Retinal pigment epithelial cell (primary cell): Measurements from ENCODE around the gene CHM.
"Not testable (repeated sequence)": the region's sequence is repeated elsewhere in the genome, so short reads cannot be mapped to it uniquely, and the experiment has no call there.

Experiments used
- DNase-seq: peaks from one replicate; pipeline ENCODE4 v3.0.0-alpha.2; 2010; ENCODE audit warnings: low read depth
- H3K4me3 ChIP-seq: 2 replicates; pipeline ENCODE4 v1.5.1; 2011; ENCODE audit warnings: mild to moderate bottlenecking, low read length, control low read depth, moderate library complexity
- TF ChIP-seq, protein P1 (sequence below): conservative IDR thresholded peaks from 2 replicates; pipeline ENCODE4 v1.5.1; 2011; ENCODE audit warnings: low read depth, low read length, control low read depth, inconsistent platforms

Gene CHM

GRCh38 chrX:86039625-86040568, 7.5 kb downstream of the CHM start:
- H3K4me3 ChIP-seq: no peak overlapping the region
- TF ChIP-seq, protein P1, sequence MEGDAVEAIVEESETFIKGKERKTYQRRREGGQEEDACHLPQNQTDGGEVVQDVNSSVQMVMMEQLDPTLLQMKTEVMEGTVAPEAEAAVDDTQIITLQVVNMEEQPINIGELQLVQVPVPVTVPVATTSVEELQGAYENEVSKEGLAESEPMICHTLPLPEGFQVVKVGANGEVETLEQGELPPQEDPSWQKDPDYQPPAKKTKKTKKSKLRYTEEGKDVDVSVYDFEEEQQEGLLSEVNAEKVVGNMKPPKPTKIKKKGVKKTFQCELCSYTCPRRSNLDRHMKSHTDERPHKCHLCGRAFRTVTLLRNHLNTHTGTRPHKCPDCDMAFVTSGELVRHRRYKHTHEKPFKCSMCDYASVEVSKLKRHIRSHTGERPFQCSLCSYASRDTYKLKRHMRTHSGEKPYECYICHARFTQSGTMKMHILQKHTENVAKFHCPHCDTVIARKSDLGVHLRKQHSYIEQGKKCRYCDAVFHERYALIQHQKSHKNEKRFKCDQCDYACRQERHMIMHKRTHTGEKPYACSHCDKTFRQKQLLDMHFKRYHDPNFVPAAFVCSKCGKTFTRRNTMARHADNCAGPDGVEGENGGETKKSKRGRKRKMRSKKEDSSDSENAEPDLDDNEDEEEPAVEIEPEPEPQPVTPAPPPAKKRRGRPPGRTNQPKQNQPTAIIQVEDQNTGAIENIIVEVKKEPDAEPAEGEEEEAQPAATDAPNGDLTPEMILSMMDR: no peak
- DNase-seq: no peak

GRCh38 chrX:86033385-86033784, 14.0 kb downstream of the CHM start:
- no peak for DNase-seq
- TF ChIP-seq, protein P1: no peak
- H3K4me3 ChIP-seq: no peak overlapping the region

GRCh38 chrX:86028681-86029080, 18.7 kb downstream of the CHM start:
- no peak overlapping the region for H3K4me3 ChIP-seq
- DNase-seq: no peak
- TF ChIP-seq, protein P1: no peak

DNA sequence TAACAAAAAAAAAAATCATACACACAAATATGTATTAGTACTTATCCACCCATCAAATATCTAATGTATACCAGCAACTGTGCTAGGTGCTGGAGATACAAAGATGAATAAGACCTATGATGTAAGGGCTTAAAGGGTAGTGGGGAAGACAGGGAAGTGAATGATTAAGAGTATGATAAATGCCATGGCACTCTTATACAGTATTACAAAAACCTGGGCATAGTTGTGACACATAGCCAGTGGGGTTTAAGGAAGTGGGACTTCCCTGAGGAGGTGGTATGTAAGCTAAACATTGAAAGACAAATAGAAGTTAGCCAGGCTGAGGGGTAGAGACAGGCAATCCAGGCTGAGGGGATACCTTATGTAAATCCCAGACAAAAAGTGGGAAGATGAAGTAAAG, 23.5 kb downstream of the CHM start:
- H3K4me3 ChIP-seq: no peak overlapping the region
- DNase-seq: no peak
- TF ChIP-seq, protein P1: no peak

DNA sequence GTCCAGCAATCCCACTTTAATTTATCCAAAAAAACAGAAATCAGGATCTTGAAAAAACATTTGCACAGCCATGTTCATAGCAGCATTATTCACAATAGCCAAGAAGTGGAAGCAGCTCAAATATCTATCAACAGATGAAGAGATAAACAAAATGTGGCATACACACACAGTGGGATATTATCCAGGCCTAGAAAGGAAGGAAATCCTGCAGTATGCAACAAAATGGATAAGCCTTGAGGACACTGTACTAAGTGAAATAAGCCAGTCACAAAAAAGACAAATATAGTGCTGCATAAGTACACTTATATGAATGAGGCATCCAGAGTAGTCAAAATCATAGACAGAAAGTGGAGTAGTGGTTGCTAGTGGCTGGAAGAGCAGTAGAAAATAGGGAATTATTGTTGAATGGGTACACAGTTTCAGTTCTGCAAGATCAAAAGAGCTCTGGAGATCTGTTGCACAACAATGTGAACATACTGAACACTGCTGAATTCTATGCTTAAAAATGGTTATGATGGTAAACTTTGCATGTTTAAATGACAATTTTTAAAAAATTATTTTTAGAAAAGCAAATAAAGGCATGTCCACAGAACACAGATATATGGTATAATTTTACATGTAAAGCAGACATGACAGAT, 25.6 kb downstream of the CHM start:
- H3K4me3 ChIP-seq: no peak overlapping the region
- DNase-seq: no peak
- TF ChIP-seq, protein P1: no peak

- no peak for DNase-seq
- TF ChIP-seq, protein P1: no peak
- H3K4me3 ChIP-seq: no peak overlapping the region
Observed at GRCh38 chrX:86016139-86016538, 31.2 kb downstream of the CHM start.

- not testable (repeated sequence) for H3K4me3 ChIP-seq, DNase-seq
Observed at GRCh38 chrX:86014959-86015358, 32.4 kb downstream of the CHM start.
